HCT116 (cell line): Measurements from ENCODE around the gene FGF11.

ENCODE experiments used
- ATF3 ChIP-seq: IDR thresholded peaks from 2 replicates; pipeline ENCODE4 v1.6.1; 2012
- CTCF ChIP-seq, 3 experiments: fragments of 200-600 bp in 1 of 3; sonication (generic) in 1 of 3; IDR thresholded peaks in 2 of 3; conservative IDR thresholded peaks in 1 of 3; 2 replicates each; pipeline ENCODE4 v1.5.1; 2012 to 2017; ENCODE audit warnings: low read depth in 2 of 3, low read length in 2 of 3, antibody characterized with exemption in 1 of 3, borderline replicate concordance in 1 of 3, control low read depth in 1 of 3, mild to moderate bottlenecking in 1 of 3, mixed read lengths in 1 of 3, mixed run types in 1 of 3, moderate library complexity in 1 of 3; ENCODE audit not compliant: insufficient read depth in 1 of 3
- EGR1 ChIP-seq: IDR thresholded peaks from 2 replicates; pipeline ENCODE4 v1.6.1; 2012; ENCODE audit warnings: low read depth
- ELF1 ChIP-seq: IDR thresholded peaks from 2 replicates; pipeline ENCODE4 v1.6.1; 2012; ENCODE audit warnings: low read depth, borderline replicate concordance
- EZH2 ChIP-seq: fragments of 200-600 bp; sonication (generic); IDR thresholded peaks from 2 replicates; pipeline ENCODE4 v1.6.1; 2017; ENCODE audit warnings: antibody characterized with exemption, mixed run types
- POLR2A ChIP-seq: IDR thresholded peaks from 2 replicates; pipeline ENCODE4 v1.7.0; 2011; ENCODE audit warnings: borderline replicate concordance; ENCODE audit not compliant: insufficient read depth, insufficient read length; ENCODE audit errors: extremely low read depth
- POLR2AphosphoS5 ChIP-seq: IDR thresholded peaks from 2 replicates; pipeline ENCODE4 v1.6.1; 2011; ENCODE audit warnings: mild to moderate bottlenecking, low read depth, low read length, moderate library complexity
- REST ChIP-seq: IDR thresholded peaks from 2 replicates; pipeline ENCODE4 v1.6.1; 2012; ENCODE audit warnings: low read depth
- SP1 ChIP-seq: IDR thresholded peaks from 2 replicates; pipeline ENCODE4 v1.6.1; 2012; ENCODE audit warnings: low read depth

GRCh38 chr17:7410634-7411426, 28.5 kb upstream of the FGF11 start:
- no peak for TF ChIP-seq EZH2
- TF ChIP-seq CTCF (IDR thresholded peaks at IDR 0.05 in 2 of 3, conservative IDR thresholded peaks at IDR 0.05 in 1 of 3; ENCODE audit: borderline replicate concordance in 1 of 3, insufficient read depth in 1 of 3, low read depth in 2 of 3, low read length in 2 of 3) = no peak
- no peak for TF ChIP-seq ATF3
- TF ChIP-seq POLR2AphosphoS5 = no peak
- TF ChIP-seq ELF1 = no peak
- no peak for TF ChIP-seq SP1
- no peak for TF ChIP-seq EGR1
- TF ChIP-seq REST = no peak
- no peak for TF ChIP-seq POLR2A
